ENCODE data around the gene RNF180.

Gene RNF180

GRCh38 chr5:64180661-64181343, 15.2 kb downstream of the RNF180 start:
- Histone ChIP-seq H3K4me3 (peak overlapping the region; percentile 50), H3K27ac (peak overlapping the region; percentile 56 to 73)
- TF ChIP-seq CTCF (IDR thresholded peaks at IDR 0.05), result no peak
- no peak for DNase-seq (ENCODE audit: low spot score)

- no peak for TF ChIP-seq CTCF (IDR thresholded peaks at IDR 0.05)
- H3K27ac ChIP-seq, result peak overlapping the region; percentile 56 to 73
- peak overlapping the region; percentile 50 for H3K4me3 ChIP-seq
- no peak for DNase-seq (ENCODE audit: low spot score)
Measured at GRCh38 chr5:64181440-64181839, 15.8 kb downstream of the RNF180 start.

- Histone ChIP-seq H3K27ac (no peak overlapping the region), H3K4me3 (no peak overlapping the region)
- no peak for DNase-seq (ENCODE audit: low spot score)
- TF ChIP-seq CTCF (IDR thresholded peaks at IDR 0.05), result no peak
Measured at GRCh38 chr5:64183956-64184355, 18.3 kb downstream of the RNF180 start.

- no peak for DNase-seq (ENCODE audit: low spot score)
- Histone ChIP-seq H3K4me3 (no peak overlapping the region), H3K27ac (no peak overlapping the region)
- TF ChIP-seq CTCF (IDR thresholded peaks at IDR 0.05), result no peak
Measured at GRCh38 chr5:64184832-64185231, 19.2 kb downstream of the RNF180 start.

- DNase-seq (ENCODE audit: low spot score), result no peak
- no peak for TF ChIP-seq CTCF (IDR thresholded peaks at IDR 0.05)
- H3K4me3 ChIP-seq, result no peak overlapping the region
- no peak overlapping the region for H3K27ac ChIP-seq
Measured at GRCh38 chr5:64188776-64189175, 23.1 kb downstream of the RNF180 start.

GRCh38 chr5:64190562-64191306, 25.1 kb downstream of the RNF180 start:
- Histone ChIP-seq H3K27ac (no peak overlapping the region), H3K4me3 (no peak overlapping the region)
- no peak for TF ChIP-seq CTCF (IDR thresholded peaks at IDR 0.05)
- no peak for DNase-seq (ENCODE audit: low spot score)

GRCh38 chr5:64195981-64196380, 30.3 kb downstream of the RNF180 start:
- no peak for DNase-seq (ENCODE audit: low spot score)
- H3K27ac ChIP-seq, result no peak overlapping the region
- no peak for TF ChIP-seq CTCF (IDR thresholded peaks at IDR 0.05)
- H3K4me3 ChIP-seq, result no peak overlapping the region
